Loucy (cell line): Measurements from ENCODE around the gene POC1B.

Experiments
- H2AFZ ChIP-seq: fragments of 200-600 bp; sonication (generic); 2 replicates; pipeline ENCODE4 v1.6.0; 2016; ENCODE audit warnings: antibody characterized with exemption, mild to moderate bottlenecking, low read length, moderate library complexity
- H3F3A ChIP-seq: fragments of 200-600 bp; 2 replicates; pipeline ENCODE4 v1.6.0; 2016; ENCODE audit warnings: antibody characterized with exemption, low read depth, mild to moderate bottlenecking
- H3K27me3 ChIP-seq: fragments of 200-600 bp; sonication (generic); 2 replicates; pipeline ENCODE4 v1.6.1; 2014; ENCODE audit warnings: low read length, mild to moderate bottlenecking; ENCODE audit not compliant: insufficient read depth, poor library complexity, severe bottlenecking
- H3K36me3 ChIP-seq: fragments of 200-600 bp; sonication (generic); 2 replicates; pipeline ENCODE4 v1.6.1; 2016; ENCODE audit warnings: low read length; ENCODE audit not compliant: insufficient read depth
- H3K4me1 ChIP-seq: fragments of 200-600 bp; sonication (generic); 2 replicates; pipeline ENCODE4 v1.5.1; 2014; ENCODE audit warnings: low read length, mild to moderate bottlenecking; ENCODE audit not compliant: insufficient read depth, poor library complexity, severe bottlenecking
- H3K4me2 ChIP-seq: fragments of 200-600 bp; sonication (generic); 2 replicates; pipeline ENCODE4 v1.6.0; 2014; ENCODE audit warnings: antibody characterized with exemption, low read length, low read depth, mild to moderate bottlenecking; ENCODE audit not compliant: poor library complexity, severe bottlenecking
- H3K4me3 ChIP-seq: fragments of 200-600 bp; sonication (generic); 2 replicates; pipeline ENCODE4 v1.5.1; 2014; ENCODE audit warnings: low read length, mild to moderate bottlenecking, mixed read lengths; ENCODE audit not compliant: poor library complexity, severe bottlenecking
- H3K79me2 ChIP-seq: fragments of 200-600 bp; sonication (generic); 2 replicates; pipeline ENCODE4 v1.6.1; 2014; ENCODE audit warnings: low read length; ENCODE audit not compliant: insufficient read depth
- H3K9ac ChIP-seq: fragments of 200-600 bp; sonication (generic); 2 replicates; pipeline ENCODE4 v1.6.0; 2014; ENCODE audit warnings: mild to moderate bottlenecking, low read depth, low read length, moderate library complexity; ENCODE audit not compliant: poor library complexity, severe bottlenecking
- H3K9me2 ChIP-seq: fragments of 200-600 bp; sonication (generic); replicated peaks from 2 replicates; pipeline ENCODE4 v1.6.1; 2016; ENCODE audit warnings: low read depth, low read length, mixed read lengths
- H3K9me3 ChIP-seq: fragments of 200-600 bp; sonication (generic); 2 replicates; pipeline ENCODE4 v1.6.1; 2014; ENCODE audit warnings: mild to moderate bottlenecking, antibody characterized with exemption, low read length, low read depth; ENCODE audit not compliant: insufficient read depth
- H4K20me1 ChIP-seq: fragments of 200-600 bp; sonication (generic); 2 replicates; pipeline ENCODE4 v1.6.0; 2014; ENCODE audit warnings: antibody characterized with exemption, low read length, mild to moderate bottlenecking; ENCODE audit not compliant: insufficient read depth, poor library complexity, severe bottlenecking
- EZH2phosphoT487 ChIP-seq: fragments of 200-600 bp; IDR thresholded peaks from 2 replicates; pipeline ENCODE4 v1.6.1; 2018; ENCODE audit warnings: antibody characterized with exemption, mild to moderate bottlenecking, moderate library complexity, borderline replicate concordance
- TF ChIP-seq, protein P1 (sequence below): fragments of 200-600 bp; sonication (generic); conservative IDR thresholded peaks from 2 replicates; pipeline ENCODE4 v1.5.1; 2014; ENCODE audit warnings: mild to moderate bottlenecking, antibody characterized with exemption, low read length

The POC1B gene

DNA sequence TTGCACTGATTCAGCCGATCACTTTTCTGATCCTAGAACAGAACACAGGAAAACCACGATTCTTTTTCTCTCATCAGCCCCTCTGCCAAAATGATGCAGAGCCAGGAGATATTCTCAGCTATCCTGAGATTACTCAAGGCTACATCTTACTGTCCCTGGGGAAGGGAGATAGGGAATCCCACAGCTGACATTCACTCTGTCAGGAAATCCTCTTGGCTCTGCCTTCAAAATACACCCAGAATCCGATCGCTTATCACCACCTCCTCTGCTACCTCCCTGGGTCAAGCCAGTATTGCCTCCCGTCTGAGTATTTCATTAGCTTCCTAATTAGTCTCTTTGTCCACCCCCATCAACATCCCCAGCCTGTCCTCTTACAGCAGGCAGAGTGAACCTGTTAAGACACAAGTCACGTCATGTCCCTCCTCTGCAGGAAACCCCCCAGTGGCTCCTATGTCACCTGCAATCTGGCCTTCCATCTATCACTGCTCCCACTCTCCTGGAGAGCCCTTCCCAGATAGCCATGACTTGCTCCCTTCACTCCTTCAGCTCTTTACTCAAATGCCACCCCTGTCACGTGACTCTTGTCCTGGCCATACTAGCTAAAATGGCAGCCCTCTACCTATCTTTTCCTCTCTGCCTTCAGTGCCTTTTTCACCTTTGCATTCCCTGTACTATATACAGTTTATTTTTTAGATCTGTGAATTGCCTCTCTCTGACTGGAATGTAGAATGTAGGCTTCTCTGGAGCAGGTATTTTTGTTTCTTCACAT is 71.6 kb downstream of the POC1B start:
- Histone ChIP-seq H2AFZ (no peak overlapping the region), H4K20me1 (no peaks in the 10 kb centered on the region), H3K4me1 (no peaks in the 10 kb centered on the region), H3K27me3 (no peaks in the 10 kb centered on the region), H3K9me2 (no peaks in the 10 kb centered on the region), H3K4me3 (no peak overlapping the region), H3K79me2 (no peaks in the 10 kb centered on the region), H3K9me3 (no peaks in the 10 kb centered on the region), H3F3A (no peaks in the 10 kb centered on the region), H3K9ac (no peak overlapping the region), H3K36me3 (no peaks in the 10 kb centered on the region), H3K4me2 (no peak overlapping the region)
- no peak for TF ChIP-seq EZH2phosphoT487
- TF ChIP-seq, protein P1, sequence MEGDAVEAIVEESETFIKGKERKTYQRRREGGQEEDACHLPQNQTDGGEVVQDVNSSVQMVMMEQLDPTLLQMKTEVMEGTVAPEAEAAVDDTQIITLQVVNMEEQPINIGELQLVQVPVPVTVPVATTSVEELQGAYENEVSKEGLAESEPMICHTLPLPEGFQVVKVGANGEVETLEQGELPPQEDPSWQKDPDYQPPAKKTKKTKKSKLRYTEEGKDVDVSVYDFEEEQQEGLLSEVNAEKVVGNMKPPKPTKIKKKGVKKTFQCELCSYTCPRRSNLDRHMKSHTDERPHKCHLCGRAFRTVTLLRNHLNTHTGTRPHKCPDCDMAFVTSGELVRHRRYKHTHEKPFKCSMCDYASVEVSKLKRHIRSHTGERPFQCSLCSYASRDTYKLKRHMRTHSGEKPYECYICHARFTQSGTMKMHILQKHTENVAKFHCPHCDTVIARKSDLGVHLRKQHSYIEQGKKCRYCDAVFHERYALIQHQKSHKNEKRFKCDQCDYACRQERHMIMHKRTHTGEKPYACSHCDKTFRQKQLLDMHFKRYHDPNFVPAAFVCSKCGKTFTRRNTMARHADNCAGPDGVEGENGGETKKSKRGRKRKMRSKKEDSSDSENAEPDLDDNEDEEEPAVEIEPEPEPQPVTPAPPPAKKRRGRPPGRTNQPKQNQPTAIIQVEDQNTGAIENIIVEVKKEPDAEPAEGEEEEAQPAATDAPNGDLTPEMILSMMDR, result no peak

DNA sequence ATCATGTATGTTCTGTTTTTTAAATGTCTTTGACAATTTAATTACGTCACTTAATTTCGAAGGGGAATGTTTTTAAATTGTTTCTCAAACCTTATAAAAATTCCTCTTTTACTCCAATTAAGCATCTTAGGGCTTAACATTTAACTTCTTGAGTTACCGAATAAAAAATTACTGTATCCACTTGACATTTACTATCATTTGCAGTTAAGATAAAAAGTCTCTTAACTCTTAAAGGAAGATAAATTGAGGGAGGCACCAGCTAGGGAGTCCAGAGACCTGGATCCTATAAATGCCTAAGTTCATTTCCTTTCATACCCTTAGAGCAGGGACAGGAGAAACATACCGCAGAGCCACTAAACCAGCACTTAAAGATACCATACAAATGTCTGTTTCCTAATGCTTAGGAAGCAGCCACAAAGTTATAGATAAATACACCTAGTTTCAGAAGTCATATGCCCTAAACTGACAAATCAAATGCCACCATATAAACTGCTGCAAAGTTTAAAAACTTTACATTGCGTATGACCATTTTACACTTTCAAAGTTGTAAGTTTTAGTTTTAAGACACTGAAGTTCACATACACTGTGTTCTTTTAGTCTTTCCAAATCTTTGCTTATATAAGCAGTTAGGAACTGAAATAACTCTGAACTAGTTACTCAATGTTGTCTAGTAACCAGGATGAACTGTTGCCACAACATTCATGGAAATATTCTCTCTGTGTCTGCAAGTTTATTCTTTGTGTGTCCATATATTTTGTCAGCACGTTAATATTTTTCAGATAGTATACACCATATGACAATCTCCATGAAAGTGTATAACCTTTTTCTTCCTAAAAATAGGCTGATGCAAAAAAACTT is 72.5 kb downstream of the POC1B start:
- no peaks in the 10 kb centered on the region for H3F3A ChIP-seq
- H3K36me3 ChIP-seq, result no peaks in the 10 kb centered on the region
- no peaks in the 10 kb centered on the region for H4K20me1 ChIP-seq
- no peak overlapping the region for H3K9ac ChIP-seq
- no peaks in the 10 kb centered on the region for H3K9me3 ChIP-seq
- H3K4me3 ChIP-seq, result no peak overlapping the region
- no peaks in the 10 kb centered on the region for H3K9me2 ChIP-seq
- H3K4me2 ChIP-seq, result no peak overlapping the region
- H2AFZ ChIP-seq, result no peak overlapping the region
- no peaks in the 10 kb centered on the region for H3K79me2 ChIP-seq
- H3K4me1 ChIP-seq, result no peaks in the 10 kb centered on the region
- H3K27me3 ChIP-seq, result no peaks in the 10 kb centered on the region
- TF ChIP-seq, protein P1, result no peak
- no peak for TF ChIP-seq EZH2phosphoT487

DNA sequence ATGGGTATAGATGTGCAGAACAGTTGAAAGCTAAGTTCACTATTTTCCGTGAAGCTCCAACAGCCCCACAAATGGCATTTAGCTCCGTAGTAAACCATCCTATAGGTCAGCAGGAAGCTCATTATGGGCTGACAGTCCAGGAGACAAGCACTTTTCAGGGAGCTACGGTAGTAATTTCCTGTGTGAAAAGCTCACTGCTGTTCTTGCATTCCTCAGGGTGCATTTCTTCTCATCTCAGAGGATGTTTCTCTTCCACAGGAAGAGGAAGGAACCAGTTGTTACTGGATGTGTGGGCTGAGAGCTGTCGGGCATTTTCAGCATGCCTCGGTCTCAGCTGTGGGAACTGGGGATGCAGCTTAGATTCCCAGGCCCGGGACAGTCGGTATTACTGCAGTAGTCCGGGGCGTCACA is 74.0 kb downstream of the POC1B start:
- Histone ChIP-seq H3K9ac (no peak overlapping the region), H3K36me3 (no peaks in the 10 kb centered on the region), H3K9me2 (no peaks in the 10 kb centered on the region), H4K20me1 (no peaks in the 10 kb centered on the region), H3K4me3 (no peak overlapping the region), H3K4me1 (no peaks in the 10 kb centered on the region), H2AFZ (no peak overlapping the region), H3K4me2 (no peak overlapping the region), H3K9me3 (no peaks in the 10 kb centered on the region), H3K27me3 (no peaks in the 10 kb centered on the region), H3F3A (no peaks in the 10 kb centered on the region), H3K79me2 (no peaks in the 10 kb centered on the region)
- TF ChIP-seq, protein P1, result no peak
- no peak for TF ChIP-seq EZH2phosphoT487
